ENCODE results near the gene PLET1. TPM values are rescaled to one million over a fixed set of nuclear protein-coding genes. Genes with fewer than 3 reads are reported as not detected.

PLET1 gene
- total and polyA plus RNA-seq, 7 experiments from 2014 or later: not detected

DNA sequence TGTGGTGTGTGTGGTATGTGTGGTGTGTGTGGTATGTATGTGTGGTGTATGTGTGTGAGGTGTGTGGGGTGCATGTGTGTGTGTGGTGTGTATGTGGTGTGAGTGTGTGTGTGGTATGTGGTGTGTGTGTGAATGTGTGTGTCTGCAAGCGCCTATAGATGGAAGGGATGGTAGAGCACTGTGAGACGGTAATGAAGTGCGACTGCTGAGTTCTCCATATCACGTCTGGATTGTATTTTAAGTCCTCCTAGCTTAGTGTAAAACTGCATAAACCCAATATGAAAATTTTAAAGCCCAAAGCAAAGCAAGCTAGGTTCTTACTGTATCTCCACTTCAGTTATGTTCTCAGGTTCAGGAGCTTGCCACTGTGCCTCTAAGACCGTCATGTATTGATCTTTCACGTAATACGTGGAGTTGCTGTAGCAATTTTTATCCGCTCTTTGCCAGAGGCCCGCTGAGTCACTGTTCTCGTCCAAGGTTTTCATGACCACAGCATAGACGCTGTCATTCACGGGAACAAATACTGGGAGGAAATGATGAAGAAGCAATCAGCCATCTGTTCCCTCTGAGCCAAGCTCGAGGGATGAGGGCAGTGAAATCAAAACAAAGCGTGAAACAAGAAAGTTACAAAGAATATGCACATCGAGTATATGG lies 5.5 kb downstream of the PLET1 start:
- ChIA-PET CTCF (no interaction called here), POLR2A (no interaction called here)
- DNase-seq: no peak
- Histone ChIP-seq H3K9me3 (ENCODE audit: control insufficient read depth in 2 of 3, low read length in 3 of 3) (no peaks in the 10 kb centered on the region), H3K27me3 (ENCODE audit: control insufficient read depth in 2 of 2, insufficient read depth in 2 of 2, low read length in 2 of 2) (no peaks in the 10 kb centered on the region), H3K27ac (ENCODE audit: low read depth, low read length) (no peak overlapping the region), H3K36me3 (ENCODE audit: control insufficient read depth in 2 of 3, insufficient read depth in 3 of 3, low read length in 3 of 3) (no peaks in the 10 kb centered on the region), H3K4me3 (ENCODE audit: low read length) (no peak overlapping the region), H3K4me1 (ENCODE audit: control insufficient read depth in 2 of 2, insufficient read depth in 2 of 2, low read length in 2 of 2) (no peaks in the 10 kb centered on the region)
- no peaks in the 10 kb centered on the region for H3K9me3 Mint-ChIP-seq
- intact Hi-C loops (cut with micrococcal nuclease): no loop called here
- peak; percentile 19 for ATAC-seq
- no peak overlapping the region for H3K4me3 Mint-ChIP-seq
- peaks cover 0 to 15% (median 0%) of the 10 kb centered on the region in 5 donors for H3K36me3 Mint-ChIP-seq
- no peak overlapping the region for H3K27ac Mint-ChIP-seq
- no peaks in the 10 kb centered on the region for H3K27me3 Mint-ChIP-seq
- no peaks in the 10 kb centered on the region for H3K4me1 Mint-ChIP-seq

DNA sequence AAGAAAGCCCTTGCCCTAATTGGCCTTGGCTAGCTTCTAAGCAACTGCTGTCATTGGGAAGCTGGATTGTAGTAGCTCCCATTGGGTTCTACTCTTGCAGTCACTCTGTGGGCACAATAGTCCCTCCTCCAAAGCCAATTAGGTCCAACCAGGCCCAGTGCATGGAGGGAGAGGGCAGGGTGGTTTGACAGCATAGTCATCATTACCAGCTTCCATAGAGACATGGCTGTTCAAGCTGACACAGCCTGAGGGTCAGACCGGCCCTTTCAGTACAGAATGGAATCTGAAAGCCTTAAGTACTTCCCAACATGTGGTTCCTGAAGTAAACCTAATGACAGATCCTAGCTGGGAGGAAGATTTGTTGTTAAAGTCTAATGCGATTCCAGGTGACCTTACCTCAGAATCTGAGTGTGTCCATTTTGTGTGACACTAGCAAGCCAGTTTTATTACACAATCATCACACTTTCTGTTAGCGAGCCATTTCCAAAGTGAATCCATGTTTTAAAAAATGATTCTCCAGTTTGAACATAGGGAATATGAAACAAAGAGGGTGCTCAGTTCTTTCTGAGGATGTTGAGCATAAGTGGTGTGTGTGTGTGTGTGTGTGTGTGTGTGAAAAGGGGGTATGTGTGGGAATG lies 6.9 kb downstream of the PLET1 start:
- no peaks in the 10 kb centered on the region for H3K9me3 ChIP-seq (ENCODE audit: control insufficient read depth in 2 of 3, low read length in 3 of 3)
- DNase-seq: no peak
- no peak overlapping the region for H3K27ac ChIP-seq (ENCODE audit: low read depth, low read length)
- H3K36me3 Mint-ChIP-seq: peaks cover 0 to 22% (median 3%) of the 10 kb centered on the region in 5 donors
- ChIA-PET POLR2A (no interaction called here), CTCF (interaction anchor here (1.0 kb wide), 1 partner anchor 26 kb away, joined by 3 read pairs; no protein-coding TSS in a partner anchor)
- no peaks in the 10 kb centered on the region for H3K27me3 ChIP-seq (ENCODE audit: control insufficient read depth in 2 of 2, insufficient read depth in 2 of 2, low read length in 2 of 2)
- no peak overlapping the region for H3K4me3 ChIP-seq (ENCODE audit: low read length)
- intact Hi-C loops (cut with micrococcal nuclease): no loop called here
- no peak overlapping the region for H3K27ac Mint-ChIP-seq
- H3K9me3 Mint-ChIP-seq: no peaks in the 10 kb centered on the region
- H3K4me3 Mint-ChIP-seq: no peak overlapping the region
- no peaks in the 10 kb centered on the region for H3K36me3 ChIP-seq (ENCODE audit: control insufficient read depth in 2 of 3, insufficient read depth in 3 of 3, low read length in 3 of 3)
- H3K4me1 Mint-ChIP-seq: no peaks in the 10 kb centered on the region
- no peak for ATAC-seq
- no peaks in the 10 kb centered on the region for H3K4me1 ChIP-seq (ENCODE audit: control insufficient read depth in 2 of 2, insufficient read depth in 2 of 2, low read length in 2 of 2)
- no peaks in the 10 kb centered on the region for H3K27me3 Mint-ChIP-seq

DNA sequence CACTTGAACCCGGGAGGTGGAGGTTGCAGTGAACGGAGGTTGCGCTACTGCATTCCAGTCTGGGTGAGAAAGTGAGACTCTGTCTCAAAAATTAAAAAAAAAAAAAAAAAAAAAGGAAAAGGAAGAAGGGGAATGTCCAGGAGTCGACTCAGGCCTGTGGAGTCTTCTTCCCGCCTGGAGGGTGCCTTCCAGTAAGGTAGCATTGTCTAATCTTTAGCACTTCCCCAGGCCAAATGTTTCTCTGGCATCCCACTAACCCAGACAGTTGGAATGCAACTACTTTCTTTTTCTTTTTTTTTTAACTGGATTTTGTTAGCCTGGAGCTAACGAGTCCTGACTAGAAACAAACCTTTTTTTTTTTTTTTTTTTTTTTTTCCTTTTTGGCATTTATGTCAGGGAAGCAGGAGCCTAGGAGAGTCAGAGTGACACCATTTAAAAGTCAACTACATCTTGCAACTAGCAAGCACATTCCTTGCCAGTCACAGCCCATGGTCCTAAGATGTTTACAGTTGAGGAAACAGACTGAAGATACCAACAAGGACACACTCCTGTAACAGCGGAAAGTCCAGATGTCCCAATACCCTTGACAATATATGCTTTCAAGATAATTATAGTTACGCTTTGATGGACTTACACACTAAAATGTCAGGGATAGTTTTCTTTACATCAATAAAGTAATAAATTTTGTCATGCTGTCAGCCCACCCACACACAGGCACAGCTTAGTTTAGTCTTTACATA lies 10.6 kb downstream of the PLET1 start:
- Mint-ChIP-seq H3K4me3 (no peak overlapping the region), H3K27me3 (peaks cover 0 to 2% (median 0%) of the 10 kb centered on the region in 5 donors), H3K27ac (no peak overlapping the region), H3K4me1 (no peaks in the 10 kb centered on the region), H3K9me3 (peaks cover 0 to 11% (median 4%) of the 10 kb centered on the region in 11 donors), H3K36me3 (peaks cover 0 to 17% (median 6%) of the 10 kb centered on the region in 5 donors)
- ATAC-seq: no peak
- CTCF ChIA-PET: no interaction called here
- POLR2A ChIA-PET: no interaction called here
- no peak for DNase-seq
- no peak overlapping the region for H3K4me3 ChIP-seq (ENCODE audit: low read length)
- no peaks in the 10 kb centered on the region for H3K9me3 ChIP-seq (ENCODE audit: control insufficient read depth in 2 of 3, low read length in 3 of 3)
- H3K4me1 ChIP-seq (ENCODE audit: control insufficient read depth in 2 of 2, insufficient read depth in 2 of 2, low read length in 2 of 2): no peaks in the 10 kb centered on the region
- no peak overlapping the region for H3K27ac ChIP-seq (ENCODE audit: low read depth, low read length)
- no peaks in the 10 kb centered on the region for H3K36me3 ChIP-seq (ENCODE audit: control insufficient read depth in 2 of 3, insufficient read depth in 3 of 3, low read length in 3 of 3)
- no peaks in the 10 kb centered on the region for H3K27me3 ChIP-seq (ENCODE audit: control insufficient read depth in 2 of 2, insufficient read depth in 2 of 2, low read length in 2 of 2)
- intact Hi-C loops (cut with micrococcal nuclease): no loop called here

DNA sequence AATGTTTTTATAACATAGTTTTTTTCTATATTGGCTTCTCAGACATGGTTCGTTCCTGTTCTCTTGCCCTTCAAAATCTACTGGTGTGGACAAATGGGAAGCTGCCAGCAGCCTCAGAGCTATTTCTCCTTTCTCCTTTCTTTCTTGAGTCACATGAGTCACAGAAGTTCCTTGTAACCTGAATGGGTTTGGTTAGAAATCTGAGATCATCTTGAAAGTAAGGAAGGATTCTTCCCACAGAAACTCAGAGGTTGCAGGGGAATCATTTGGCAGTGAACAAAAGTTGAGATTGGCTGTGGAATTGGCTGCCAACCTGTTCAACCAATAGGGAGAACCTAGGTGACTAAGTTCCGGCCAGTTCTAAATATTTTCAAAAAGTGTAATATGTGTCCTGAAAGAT lies 12.5 kb downstream of the PLET1 start:
- Mint-ChIP-seq H3K27me3 (peaks cover 0 to 4% (median 0%) of the 10 kb centered on the region in 5 donors), H3K36me3 (peaks cover 10 to 26% (median 16%) of the 10 kb centered on the region in 5 donors), H3K27ac (no peak overlapping the region), H3K9me3 (peaks cover 1 to 23% (median 9%) of the 10 kb centered on the region in 11 donors), H3K4me3 (no peak overlapping the region), H3K4me1 (no peaks in the 10 kb centered on the region)
- Histone ChIP-seq H3K27ac (ENCODE audit: low read depth, low read length) (no peak overlapping the region), H3K9me3 (ENCODE audit: control insufficient read depth in 2 of 3, low read length in 3 of 3) (no peaks in the 10 kb centered on the region), H3K4me3 (ENCODE audit: low read length) (no peak overlapping the region), H3K4me1 (ENCODE audit: control insufficient read depth in 2 of 2, insufficient read depth in 2 of 2, low read length in 2 of 2) (no peaks in the 10 kb centered on the region), H3K27me3 (ENCODE audit: control insufficient read depth in 2 of 2, insufficient read depth in 2 of 2, low read length in 2 of 2) (no peaks in the 10 kb centered on the region), H3K36me3 (ENCODE audit: control insufficient read depth in 2 of 3, insufficient read depth in 3 of 3, low read length in 3 of 3) (no peaks in the 10 kb centered on the region)
- POLR2A ChIA-PET: no interaction called here
- intact Hi-C loops (cut with micrococcal nuclease): no loop called here
- ATAC-seq (no peak), DNase-seq (no peak)
- CTCF ChIA-PET: no interaction called here

DNA sequence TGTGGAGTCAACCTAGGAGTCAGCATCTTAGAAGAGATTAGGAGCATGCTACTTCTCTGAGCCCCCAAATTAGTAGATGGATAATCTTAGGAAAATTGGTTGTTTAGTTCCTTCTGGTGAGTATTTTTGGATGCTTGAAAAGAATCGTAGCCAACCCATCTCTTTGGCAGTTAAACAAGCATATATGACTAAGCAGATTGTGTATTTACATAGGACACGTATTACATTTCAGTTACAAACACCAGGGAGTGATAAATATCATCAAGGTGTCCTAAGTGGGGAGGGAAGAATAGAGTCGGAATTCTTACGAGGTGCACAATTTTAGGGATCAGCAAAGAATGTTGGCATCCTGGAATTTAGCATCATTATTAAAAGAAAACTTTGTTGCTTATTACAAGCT lies 13.5 kb downstream of the PLET1 start:
- no peaks in the 10 kb centered on the region for H3K9me3 ChIP-seq (ENCODE audit: control insufficient read depth in 2 of 3, low read length in 3 of 3)
- Mint-ChIP-seq H3K27ac (no peak overlapping the region), H3K4me1 (no peaks in the 10 kb centered on the region), H3K4me3 (no peak overlapping the region), H3K9me3 (peaks cover 1 to 32% (median 13%) of the 10 kb centered on the region in 11 donors), H3K36me3 (peaks cover 15 to 30% (median 25%) of the 10 kb centered on the region in 5 donors), H3K27me3 (peaks cover 0 to 4% (median 0%) of the 10 kb centered on the region in 5 donors)
- DNase-seq: no peak
- ChIA-PET CTCF (no interaction called here), POLR2A (no interaction called here)
- no peaks in the 10 kb centered on the region for H3K4me1 ChIP-seq (ENCODE audit: control insufficient read depth in 2 of 2, insufficient read depth in 2 of 2, low read length in 2 of 2)
- intact Hi-C loops (cut with micrococcal nuclease): no loop called here
- H3K27ac ChIP-seq (ENCODE audit: low read depth, low read length): no peak overlapping the region
- no peaks in the 10 kb centered on the region for H3K36me3 ChIP-seq (ENCODE audit: control insufficient read depth in 2 of 3, insufficient read depth in 3 of 3, low read length in 3 of 3)
- no peak for ATAC-seq
- no peak overlapping the region for H3K4me3 ChIP-seq (ENCODE audit: low read length)
- no peaks in the 10 kb centered on the region for H3K27me3 ChIP-seq (ENCODE audit: control insufficient read depth in 2 of 2, insufficient read depth in 2 of 2, low read length in 2 of 2)

DNA sequence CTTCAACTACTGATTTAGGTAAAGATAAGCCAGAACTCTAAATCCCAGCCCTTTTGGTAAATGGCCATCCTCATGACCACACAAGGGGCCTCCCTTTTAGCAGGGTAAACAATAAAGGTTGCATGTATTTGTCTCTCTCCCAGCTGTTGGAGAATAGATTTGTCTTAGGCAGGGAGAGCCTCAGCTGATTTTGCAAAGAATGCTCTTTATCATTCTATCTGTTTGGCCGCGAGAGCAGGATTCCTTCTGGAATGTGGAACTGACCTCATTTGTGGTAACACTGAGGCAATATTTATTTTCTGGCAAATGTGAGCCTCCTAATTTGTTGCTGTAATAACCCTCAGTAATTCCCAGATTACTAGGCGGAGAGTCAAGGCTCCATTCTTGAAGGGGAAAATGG lies 19.2 kb downstream of the PLET1 start:
- ChIA-PET POLR2A (no interaction called here), CTCF (no interaction called here)
- H3K9me3 ChIP-seq (ENCODE audit: control insufficient read depth in 2 of 3, low read length in 3 of 3): no peaks in the 10 kb centered on the region
- intact Hi-C loops (cut with micrococcal nuclease): no loop called here
- peaks cover 29 to 67% (median 51%) of the 10 kb centered on the region in 5 donors for H3K36me3 Mint-ChIP-seq
- H3K4me1 Mint-ChIP-seq: no peaks in the 10 kb centered on the region
- no peak overlapping the region for H3K27ac Mint-ChIP-seq
- peaks cover 0 to 4% (median 0%) of the 10 kb centered on the region in 5 donors for H3K27me3 Mint-ChIP-seq
- peaks cover 0 to 38% (median 9%) of the 10 kb centered on the region in 3 experiments for H3K36me3 ChIP-seq (ENCODE audit: control insufficient read depth in 2 of 3, insufficient read depth in 3 of 3, low read length in 3 of 3)
- H3K27me3 ChIP-seq (ENCODE audit: control insufficient read depth in 2 of 2, insufficient read depth in 2 of 2, low read length in 2 of 2): no peaks in the 10 kb centered on the region
- no peak for DNase-seq
- no peak overlapping the region for H3K27ac ChIP-seq (ENCODE audit: low read depth, low read length)
- H3K4me1 ChIP-seq (ENCODE audit: control insufficient read depth in 2 of 2, insufficient read depth in 2 of 2, low read length in 2 of 2): no peaks in the 10 kb centered on the region
- no peak for ATAC-seq
- H3K4me3 ChIP-seq (ENCODE audit: low read length): no peak overlapping the region
- peaks cover 1 to 33% (median 14%) of the 10 kb centered on the region in 11 donors for H3K9me3 Mint-ChIP-seq
- H3K4me3 Mint-ChIP-seq: no peak overlapping the region

Measured in naive thymus-derived CD4-positive, alpha-beta T cell (primary cell).